Measurements from ENCODE around the gene AKAP10.

AKAP10 gene

GRCh38 chr17:20026960-20027359, 49.3 kb upstream of the AKAP10 start:
- TF ChIP-seq ATF2 (tag by site-specific recombination; IDR thresholded peaks at IDR 0.05; ENCODE audit: low read depth), result no peak
- no peak for TF ChIP-seq INSM2 (tag by site-specific recombination; IDR thresholded peaks at IDR 0.05)
- TF ChIP-seq ZXDB (tag by site-specific recombination; IDR thresholded peaks at IDR 0.05), result no peak
- TF ChIP-seq ZBTB10 (tag by site-specific recombination; IDR thresholded peaks at IDR 0.05), result no peak
- no peak for TF ChIP-seq ZNF704 (tag by site-specific recombination; IDR thresholded peaks at IDR 0.05)
- no peak for TF ChIP-seq ZFP41 (tag by site-specific recombination; IDR thresholded peaks at IDR 0.05; ENCODE audit: borderline replicate concordance)
- no peak for TF ChIP-seq HOXC10 (CRISPR knock-in tag; IDR thresholded peaks at IDR 0.05)
- no peak for TF ChIP-seq ZNF132 (tag by site-specific recombination; IDR thresholded peaks at IDR 0.05; ENCODE audit: borderline replicate concordance)
- TF ChIP-seq ZNF10 (tag by site-specific recombination; IDR thresholded peaks at IDR 0.05), result no peak
- TF ChIP-seq ZNF391 (tag by site-specific recombination; IDR thresholded peaks at IDR 0.05; ENCODE audit: borderline replicate concordance, low read depth), result no peak
- TF ChIP-seq ZNF214 (tag by site-specific recombination; IDR thresholded peaks at IDR 0.05; ENCODE audit: borderline replicate concordance), result no peak
- TF ChIP-seq ELK4 (IDR thresholded peaks at IDR 0.05; ENCODE audit: borderline replicate concordance, low read depth, low read length), result no peak
- no peak for TF ChIP-seq ZNF19 (tag by site-specific recombination; IDR thresholded peaks at IDR 0.05; ENCODE audit: low read depth)
- no peak for TF ChIP-seq OVOL3 (tag by site-specific recombination; IDR thresholded peaks at IDR 0.05)
- no peak for TF ChIP-seq ZNF624 (tag by site-specific recombination; IDR thresholded peaks at IDR 0.05)
- no peak for TF ChIP-seq ZNF155 (tag by site-specific recombination; IDR thresholded peaks at IDR 0.05)
- no peak for TF ChIP-seq ZFHX2 (tag by site-specific recombination; conservative IDR thresholded peaks at IDR 0.05)
- TF ChIP-seq BCL11A (tag by site-specific recombination; IDR thresholded peaks at IDR 0.05; ENCODE audit: low read depth), result no peak
- H3K36me3 ChIP-seq (ENCODE audit: control insufficient read depth in 2 of 2, insufficient read depth in 1 of 2, low read length in 2 of 2), result peaks cover 0 to 4% of the 10 kb centered on the region in 2 experiments; a peak in 2 of 3 replicates
- ChIA-PET CTCF (no interaction called here), POLR2A (no interaction called here)
- H3K4me3 ChIP-seq (ENCODE audit: low read depth, low read length), result no peak overlapping the region
- no peaks in the 10 kb centered on the region for H3K4me1 ChIP-seq (ENCODE audit: control insufficient read depth, insufficient read depth, low read length)
- no peaks in the 10 kb centered on the region for H3K9me3 ChIP-seq (ENCODE audit: control insufficient read depth, insufficient read depth, low read depth, low read length)
- no peak overlapping the region for H3K27ac ChIP-seq (ENCODE audit: extremely low read depth, low read depth, low read length)

- no peaks in the 10 kb centered on the region for H3K9me3 ChIP-seq (ENCODE audit: control insufficient read depth, insufficient read depth, low read depth, low read length)
- CTCF ChIA-PET, result interaction anchor here (1.2 to 2.8 kb wide), 3 partner anchors 11 to 98 kb away, joined by 4 to 8 read pairs (median 5); no protein-coding TSS in a partner anchor
- POLR2A ChIA-PET, result no interaction called here
- peaks cover 12 to 13% of the 10 kb centered on the region in 2 experiments for H3K36me3 ChIP-seq (ENCODE audit: control insufficient read depth in 2 of 2, insufficient read depth in 1 of 2, low read length in 2 of 2)
- no peak overlapping the region for H3K27ac ChIP-seq (ENCODE audit: extremely low read depth, low read depth, low read length)
- no peak overlapping the region for H3K4me3 ChIP-seq (ENCODE audit: low read depth, low read length)
- no peaks in the 10 kb centered on the region for H3K4me1 ChIP-seq (ENCODE audit: control insufficient read depth, insufficient read depth, low read length)
- TF ChIP-seq HIC1 (tag by site-specific recombination; IDR thresholded peaks at IDR 0.05) (no peak), ZNF140 (tag by site-specific recombination; IDR thresholded peaks at IDR 0.05) (no peak), ZNF629 (tag by site-specific recombination; IDR thresholded peaks at IDR 0.05) (no peak), EGR2 (tag by site-specific recombination; IDR thresholded peaks at IDR 0.05; ENCODE audit: low read depth) (no peak), PRDM1 (tag by site-specific recombination; IDR thresholded peaks at IDR 0.05) (no peak), ZNF561 (tag by site-specific recombination; IDR thresholded peaks at IDR 0.05; ENCODE audit: borderline replicate concordance) (no peak), ZFP41 (tag by site-specific recombination; IDR thresholded peaks at IDR 0.05; ENCODE audit: borderline replicate concordance) (no peak), OSR2 (tag by site-specific recombination; IDR thresholded peaks at IDR 0.05) (no peak), ZBTB17 (tag by site-specific recombination; IDR thresholded peaks at IDR 0.05) (no peak), ZNF501 (tag by site-specific recombination; IDR thresholded peaks at IDR 0.05) (no peak)
Measured at GRCh38 chr17:20022701-20023100, 45.1 kb upstream of the AKAP10 start.

Measured in HEK293 (cell line).